MM.1S (cell line): ENCODE data around the gene CYGB.

Experiments used
- DNase-seq: peaks from one replicate; pipeline ENCODE4 v3.0.0-alpha.2; 2015
- H2AFZ ChIP-seq: fragments of 300-600 bp; sonication (generic); 2 replicates; pipeline ENCODE4 v1.6.0; 2016; ENCODE audit warnings: antibody characterized with exemption, low read length
- H3F3A ChIP-seq: fragments of 300-600 bp; sonication (generic); 2 replicates; pipeline ENCODE4 v1.6.1; 2016; ENCODE audit warnings: mild to moderate bottlenecking, antibody characterized with exemption, low read length, moderate library complexity, mixed read lengths; ENCODE audit not compliant: insufficient read depth
- H3K27ac ChIP-seq: fragments of 300-600 bp; sonication (generic); 2 replicates; pipeline ENCODE4 v1.5.1; 2016; ENCODE audit warnings: mild to moderate bottlenecking, low read length
- H3K27me3 ChIP-seq: fragments of 300-600 bp; sonication (generic); replicated peaks from 2 replicates; pipeline ENCODE4 v1.6.0; 2016; ENCODE audit warnings: low read length; ENCODE audit not compliant: insufficient read depth
- H3K36me3 ChIP-seq: fragments of 300-600 bp; sonication (generic); replicated peaks from 2 replicates; pipeline ENCODE4 v1.6.1; 2016; ENCODE audit warnings: mild to moderate bottlenecking, low read length, mixed read lengths; ENCODE audit not compliant: insufficient read depth
- H3K4me1 ChIP-seq: fragments of 300-600 bp; sonication (generic); 2 replicates; pipeline ENCODE4 v1.6.1; 2016; ENCODE audit warnings: low read length, mixed read lengths
- H3K4me2 ChIP-seq: fragments of 300-600 bp; sonication (generic); 2 replicates; pipeline ENCODE4 v1.6.0; 2016; ENCODE audit warnings: low read depth, low read length
- H3K4me3 ChIP-seq: fragments of 300-600 bp; sonication (generic); 2 replicates; pipeline ENCODE4 v1.5.1; 2016; ENCODE audit warnings: low read length, mixed read lengths
- H3K79me2 ChIP-seq: fragments of 300-600 bp; sonication (generic); 2 replicates; pipeline ENCODE4 v1.6.1; 2016; ENCODE audit warnings: mixed run types, low read length, mixed read lengths
- H3K9ac ChIP-seq: fragments of 300-600 bp; sonication (generic); 2 replicates; pipeline ENCODE4 v1.6.1; 2016; ENCODE audit warnings: low read length, mixed read lengths
- H3K9me2 ChIP-seq: fragments of 300-600 bp; sonication (generic); replicated peaks from 2 replicates; pipeline ENCODE4 v1.6.1; 2016; ENCODE audit warnings: mild to moderate bottlenecking, low read length, mixed read lengths; ENCODE audit not compliant: insufficient read depth
- H3K9me3 ChIP-seq: fragments of 300-600 bp; sonication (generic); replicated peaks from 2 replicates; pipeline ENCODE4 v1.6.1; 2016; ENCODE audit warnings: mild to moderate bottlenecking, low read length, mixed read lengths; ENCODE audit not compliant: insufficient read depth
- H4K20me1 ChIP-seq: fragments of 300-600 bp; sonication (generic); 2 replicates; pipeline ENCODE4 v1.6.1; 2016; ENCODE audit warnings: mild to moderate bottlenecking, low read length, moderate library complexity, mixed read lengths; ENCODE audit not compliant: insufficient read depth
- CTCF ChIP-seq: fragments of 300-600 bp; sonication (generic); IDR thresholded peaks from 2 replicates; pipeline ENCODE4 v1.5.1; 2016; ENCODE audit warnings: antibody characterized with exemption, low read length, mixed read lengths
- EZH2 ChIP-seq: fragments of 300-600 bp; sonication (generic); optimal IDR thresholded peaks from 2 replicates; pipeline ENCODE3; 2017; ENCODE audit warnings: low read depth, mild to moderate bottlenecking, antibody characterized with exemption, low read length, mixed read lengths
- EZH2phosphoT487 ChIP-seq: fragments of 300-600 bp; sonication (generic); IDR thresholded peaks from 2 replicates; pipeline ENCODE4 v1.6.1; 2018; ENCODE audit warnings: antibody characterized with exemption, low read length

The CYGB gene

GRCh38 chr17:76575570-76575969, 38.1 kb upstream of the CYGB start:
- no peak overlapping the region for H3K4me3 ChIP-seq
- TF ChIP-seq CTCF (no peak), EZH2phosphoT487 (no peak), EZH2 (no peak)
- H3F3A ChIP-seq = no peaks in the 10 kb centered on the region
- H3K27ac ChIP-seq = no peak overlapping the region
- no peak overlapping the region for H3K9ac ChIP-seq
- DNase-seq = no peak
- no peaks in the 10 kb centered on the region for H3K27me3 ChIP-seq
- no peaks in the 10 kb centered on the region for H3K36me3 ChIP-seq
- H4K20me1 ChIP-seq = no peaks in the 10 kb centered on the region
- H3K4me1 ChIP-seq = no peaks in the 10 kb centered on the region
- no peak overlapping the region for H3K4me2 ChIP-seq
- H3K9me3 ChIP-seq = no peaks in the 10 kb centered on the region
- H3K79me2 ChIP-seq = no peaks in the 10 kb centered on the region
- no peak overlapping the region for H2AFZ ChIP-seq
- no peaks in the 10 kb centered on the region for H3K9me2 ChIP-seq

- TF ChIP-seq EZH2phosphoT487 (no peak), CTCF (no peak)
- Histone ChIP-seq H3K27ac (no peak overlapping the region), H4K20me1 (no peaks in the 10 kb centered on the region), H2AFZ (no peak overlapping the region), H3K9me2 (no peaks in the 10 kb centered on the region), H3K27me3 (no peaks in the 10 kb centered on the region), H3K36me3 (no peaks in the 10 kb centered on the region), H3K4me3 (no peak overlapping the region), H3K9me3 (no peaks in the 10 kb centered on the region), H3F3A (no peaks in the 10 kb centered on the region), H3K9ac (no peak overlapping the region), H3K4me1 (no peaks in the 10 kb centered on the region), H3K4me2 (no peak overlapping the region), H3K79me2 (no peaks in the 10 kb centered on the region)
- no peak for DNase-seq
These were observed 36.7 kb upstream of the CYGB start for GRCh38 chr17:76574166-76574565.

DNA sequence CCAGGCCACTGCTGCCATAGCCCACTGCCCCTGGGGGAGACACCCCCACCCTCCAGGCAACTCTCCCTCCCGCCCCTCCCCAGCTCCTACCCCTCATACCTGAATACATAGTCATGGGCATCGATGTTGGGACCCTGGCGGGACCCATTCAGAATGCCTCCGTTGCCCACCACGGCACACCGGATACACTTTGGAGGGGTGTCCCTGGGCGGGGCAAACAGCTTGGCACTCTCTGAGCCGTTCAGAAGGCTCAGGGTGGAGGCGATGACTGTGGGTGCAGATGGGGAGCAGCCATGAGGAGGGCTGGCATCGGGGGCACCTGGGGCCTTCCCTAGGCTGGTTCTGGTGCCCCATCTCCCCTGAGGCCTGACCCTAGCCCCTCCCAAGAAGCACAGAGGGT, 35.6 kb upstream of the CYGB start:
- Histone ChIP-seq H3K9ac (no peak overlapping the region), H3K4me2 (no peak overlapping the region), H4K20me1 (no peaks in the 10 kb centered on the region)

More for the DNA sequence above, 35.6 kb upstream of the CYGB start:
- no peaks in the 10 kb centered on the region for H3K79me2 ChIP-seq
- no peak for TF ChIP-seq EZH2
- no peak for TF ChIP-seq EZH2phosphoT487
- no peak for TF ChIP-seq CTCF
- H2AFZ ChIP-seq = no peak overlapping the region
- DNase-seq = no peak
- H3K36me3 ChIP-seq = no peaks in the 10 kb centered on the region
- no peak overlapping the region for H3K4me3 ChIP-seq
- no peaks in the 10 kb centered on the region for H3K9me2 ChIP-seq
- no peaks in the 10 kb centered on the region for H3K27me3 ChIP-seq
- H3F3A ChIP-seq = no peaks in the 10 kb centered on the region
- H3K9me3 ChIP-seq = no peaks in the 10 kb centered on the region
- no peaks in the 10 kb centered on the region for H3K4me1 ChIP-seq
- H3K27ac ChIP-seq = no peak overlapping the region
